SK-N-MC (cell line): ENCODE results near the gene CTAGE1.

Experiments
- DNase-seq: peaks from one replicate; pipeline ENCODE4 v3.0.0-alpha.2; 2011; ENCODE audit warnings: low read depth, low spot score
- H3K27ac ChIP-seq: fragments of 200-600 bp; sonication (generic); 2 replicates; pipeline ENCODE4 v1.5.1; 2016; ENCODE audit warnings: mixed run types
- H3K36me3 ChIP-seq: fragments of 200-600 bp; sonication (generic); 2 replicates; pipeline ENCODE4 v1.6.1; 2017; ENCODE audit warnings: antibody characterized with exemption, low read length, mixed read lengths; ENCODE audit not compliant: insufficient read depth
- H3K4me3 ChIP-seq: fragments of 200-600 bp; sonication (generic); 2 replicates; pipeline ENCODE4 v1.5.1; 2016
- H3K9ac ChIP-seq: fragments of 200-600 bp; sonication (generic); 2 replicates; pipeline ENCODE4 v1.8.0; 2017; ENCODE audit warnings: mixed run types, mixed read lengths; ENCODE audit not compliant: insufficient read length
- H3K9me3 ChIP-seq: fragments of 200-600 bp; sonication (generic); 2 replicates; pipeline ENCODE4 v1.6.1; 2017; ENCODE audit warnings: low read depth, mild to moderate bottlenecking, antibody characterized with exemption, low read length, moderate library complexity, mixed read lengths
- EZH2 ChIP-seq: fragments of 200-600 bp; sonication (generic); IDR thresholded peaks from one replicate; pipeline ENCODE4 v1.6.1; 2017; ENCODE audit warnings: antibody characterized with exemption
- FOXP2 ChIP-seq: optimal IDR thresholded peaks from 2 replicates; pipeline ENCODE3; 2011; ENCODE audit warnings: mild to moderate bottlenecking, moderate library complexity; ENCODE audit not compliant: insufficient read depth; ENCODE audit errors: extremely low read length, control extremely low read depth
- POLR2AphosphoS5 ChIP-seq: IDR thresholded peaks from 2 replicates; pipeline ENCODE4 v1.6.1; 2012; ENCODE audit warnings: mild to moderate bottlenecking, low read depth, low read length, borderline replicate concordance

The CTAGE1 gene, protein sequence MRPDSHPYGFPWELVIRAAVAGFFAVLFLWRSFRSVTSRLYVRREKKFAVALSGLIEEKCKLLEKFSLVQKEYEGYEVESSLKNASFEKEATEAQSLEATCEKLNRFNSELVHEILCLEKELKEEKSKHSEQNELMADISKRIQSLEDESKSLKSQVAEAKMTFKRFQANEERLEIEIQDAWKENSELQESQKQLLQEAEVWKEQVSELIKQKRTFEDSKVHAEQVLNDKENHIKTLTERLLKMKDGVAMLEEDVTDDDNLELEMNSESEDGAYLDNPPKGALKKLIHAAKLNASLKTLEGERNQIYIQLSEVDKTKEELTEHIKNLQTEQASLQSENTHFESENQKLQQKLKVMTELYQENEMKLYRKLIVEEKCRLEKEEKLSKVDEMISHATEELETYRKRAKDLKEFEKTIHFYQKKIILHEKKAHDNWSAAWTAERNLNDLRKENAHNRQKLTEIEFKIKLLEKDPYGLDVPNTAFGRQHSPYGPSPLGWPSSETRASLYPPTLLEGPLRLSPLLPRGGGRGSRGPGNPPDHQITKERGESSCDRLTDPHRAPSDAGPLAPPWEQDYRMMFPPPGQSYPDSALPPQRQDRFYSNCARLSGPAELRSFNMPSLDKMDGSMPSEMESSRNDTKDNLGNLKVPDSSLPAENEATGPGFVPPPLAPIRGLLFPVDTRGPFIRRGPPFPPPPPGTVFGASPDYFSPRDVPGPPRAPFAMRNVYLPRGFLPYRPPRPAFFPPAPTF

GRCh38 chr18:22417496-22418188 lies at the start of gene CTAGE1:
Gene CTAGE1, minus strand, starts transcription at chr18:22417915. Its CDS starts 104 bp downstream, at chr18:22417811.
- no peak for TF ChIP-seq FOXP2
- no peak for TF ChIP-seq EZH2
- TF ChIP-seq POLR2AphosphoS5 = no peak

DNA sequence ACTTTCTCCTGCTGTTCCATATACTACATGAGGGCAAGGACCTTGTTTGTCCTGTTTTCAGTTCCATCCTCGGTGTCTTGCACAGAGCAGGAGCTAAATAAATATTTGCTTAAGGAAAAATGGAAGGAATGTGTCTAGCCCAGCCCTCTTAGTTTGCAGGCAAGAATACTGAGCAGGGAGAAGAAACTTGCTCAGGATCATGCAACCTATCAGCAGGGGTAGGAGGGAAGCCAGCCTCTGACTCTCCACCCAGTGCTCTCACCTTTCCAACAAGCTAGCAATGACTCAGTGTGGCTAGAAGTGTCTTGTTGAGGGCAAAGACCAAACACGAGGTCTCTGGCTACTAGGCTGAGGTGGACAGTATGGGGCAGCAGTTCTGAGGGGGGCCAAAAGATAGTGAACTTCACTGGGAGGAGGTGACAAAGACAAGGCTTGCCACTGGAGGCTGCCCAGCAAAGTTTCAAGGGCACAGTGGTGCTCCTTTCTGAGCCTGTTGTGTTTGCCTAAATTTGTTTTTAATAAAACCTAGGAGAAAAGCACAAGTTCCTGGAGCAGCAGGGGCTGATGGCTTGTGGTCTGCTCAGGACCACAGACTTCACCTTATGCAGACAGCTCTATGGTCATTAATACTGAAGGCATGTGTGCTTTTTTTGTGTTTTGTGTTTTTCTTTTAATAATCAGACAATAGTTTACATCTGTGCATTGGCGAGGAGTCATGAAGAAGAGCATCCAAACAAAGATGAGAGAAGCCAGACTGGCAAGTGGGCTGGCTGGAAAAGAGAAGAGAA lies 49.1 kb upstream of the CTAGE1 start:
- Histone ChIP-seq H3K36me3 (no peaks in the 10 kb centered on the region), H3K27ac (no peak overlapping the region), H3K9ac (no peak overlapping the region), H3K4me3 (no peak overlapping the region), H3K9me3 (no peaks in the 10 kb centered on the region)
- DNase-seq = no peak
- no peak for TF ChIP-seq POLR2AphosphoS5
- no peak for TF ChIP-seq EZH2
- TF ChIP-seq FOXP2 = no peak

More at GRCh38 chr18:22417496-22418188, at the start of gene CTAGE1:
- Histone ChIP-seq H3K36me3 (no peaks in the 10 kb centered on the region), H3K9ac (no peak within 1 kb of the TSS), H3K4me3 (no peak within 1 kb of the TSS), H3K9me3 (no peaks in the 10 kb centered on the region), H3K27ac (no peak within 1 kb of the TSS)
- DNase-seq = no peak

DNA sequence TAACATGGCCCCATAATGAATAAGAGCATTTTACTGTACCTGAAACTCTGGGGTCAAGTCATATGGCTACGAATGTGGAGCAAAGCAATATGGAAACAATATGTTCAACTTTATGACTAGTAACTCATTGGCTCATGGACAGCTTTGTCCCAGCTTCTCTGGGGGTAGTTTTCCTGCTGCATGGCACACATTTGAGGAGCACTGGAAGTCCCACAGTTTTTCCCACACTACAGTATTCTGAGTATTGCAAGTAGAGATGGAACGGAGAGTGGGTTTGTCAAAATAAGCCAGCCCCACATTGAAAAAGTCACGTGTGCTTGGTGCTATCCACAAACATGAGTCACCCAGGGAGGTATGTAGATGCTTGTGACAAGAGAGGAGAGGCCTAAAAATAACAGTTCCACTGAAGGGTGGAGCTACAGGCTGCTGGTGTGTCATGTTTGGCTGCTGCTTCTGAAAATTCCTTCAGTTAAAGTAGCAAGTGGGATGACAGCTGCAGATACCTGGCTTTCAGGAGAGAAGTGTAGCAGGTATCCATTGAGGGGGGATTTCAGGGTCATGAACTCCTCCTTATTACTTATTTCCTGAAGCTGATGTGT lies 48.2 kb upstream of the CTAGE1 start:
- Histone ChIP-seq H3K9ac (no peak overlapping the region), H3K27ac (no peak overlapping the region), H3K9me3 (no peaks in the 10 kb centered on the region), H3K36me3 (no peaks in the 10 kb centered on the region), H3K4me3 (no peak overlapping the region)
- no peak for TF ChIP-seq FOXP2
- TF ChIP-seq EZH2 = no peak
- TF ChIP-seq POLR2AphosphoS5 = no peak
- DNase-seq = no peak

DNA sequence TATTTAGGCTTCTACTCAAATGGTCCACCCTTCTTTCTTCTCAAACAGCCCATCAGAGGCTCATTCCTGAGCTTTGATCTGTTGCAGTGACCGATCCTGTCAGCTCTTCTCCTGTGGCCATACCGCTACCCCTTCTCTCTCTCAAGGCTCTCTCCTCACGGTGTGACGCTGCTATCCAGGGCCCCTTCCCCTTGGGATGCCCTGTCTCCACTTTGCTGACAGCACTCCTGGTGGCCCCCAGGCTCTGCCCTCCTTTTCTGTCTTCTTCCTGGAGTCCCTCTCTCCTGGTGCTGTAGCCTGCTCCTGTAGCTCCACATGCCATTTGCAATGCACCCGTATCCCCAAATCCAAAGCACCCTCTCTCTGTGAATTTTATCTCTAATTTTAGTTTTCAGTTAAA lies 45.4 kb upstream of the CTAGE1 start:
- Histone ChIP-seq H3K9me3 (no peaks in the 10 kb centered on the region), H3K4me3 (no peak overlapping the region), H3K9ac (no peak overlapping the region), H3K27ac (no peak overlapping the region), H3K36me3 (no peaks in the 10 kb centered on the region)
- no peak for DNase-seq
- TF ChIP-seq FOXP2 (no peak), EZH2 (no peak), POLR2AphosphoS5 (no peak)

DNA sequence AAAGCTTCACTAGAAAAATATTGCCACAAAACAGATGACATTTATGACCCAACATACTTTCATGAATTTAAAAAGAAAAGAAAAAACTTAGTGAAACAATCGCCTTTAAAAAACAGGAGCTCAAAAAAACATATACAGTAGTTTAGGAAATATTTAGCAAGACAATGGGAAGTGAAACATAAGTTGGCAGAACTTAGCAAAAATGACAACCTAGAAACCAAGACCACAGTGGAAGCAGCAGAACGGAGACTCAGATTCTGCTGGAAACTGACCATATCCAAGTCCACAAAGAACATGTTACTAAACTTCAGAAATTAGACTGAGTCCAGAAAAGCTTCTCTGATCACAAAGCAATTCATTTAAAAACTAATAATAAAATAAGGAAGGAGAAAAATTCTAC lies 41.8 kb upstream of the CTAGE1 start:
- no peak for TF ChIP-seq FOXP2
- TF ChIP-seq POLR2AphosphoS5 = no peak
- no peak for TF ChIP-seq EZH2
- no peak for DNase-seq
- Histone ChIP-seq H3K36me3 (no peaks in the 10 kb centered on the region), H3K9ac (no peak overlapping the region), H3K27ac (no peak overlapping the region), H3K9me3 (no peaks in the 10 kb centered on the region), H3K4me3 (no peak overlapping the region)

DNA sequence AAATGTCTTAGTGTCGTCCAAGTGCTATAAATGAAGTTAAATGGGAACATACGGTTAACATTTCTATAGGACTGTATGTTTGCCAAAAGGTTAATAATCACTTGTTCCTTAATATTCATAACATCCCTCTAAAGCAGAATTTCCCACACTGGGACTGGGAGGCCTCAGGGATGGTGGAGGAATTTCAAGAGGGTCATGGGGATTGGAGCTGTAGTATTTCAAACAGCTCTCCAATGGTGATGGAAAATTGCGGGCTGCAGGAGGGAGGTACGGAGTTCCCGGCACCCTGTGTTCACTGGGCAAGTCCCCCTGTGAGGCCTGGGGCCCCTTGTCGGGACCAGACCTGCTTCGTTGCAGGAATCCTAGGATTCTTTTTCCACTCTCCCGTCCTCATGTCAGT lies 39.8 kb upstream of the CTAGE1 start:
- Histone ChIP-seq H3K4me3 (no peak overlapping the region), H3K27ac (no peak overlapping the region), H3K9me3 (no peaks in the 10 kb centered on the region), H3K36me3 (no peaks in the 10 kb centered on the region), H3K9ac (no peak overlapping the region)
- TF ChIP-seq POLR2AphosphoS5 = no peak
- no peak for TF ChIP-seq EZH2
- no peak for TF ChIP-seq FOXP2
- no peak for DNase-seq

GRCh38 chr18:22456547-22456946 lies 38.8 kb upstream of the CTAGE1 start:
- no peak for DNase-seq
- TF ChIP-seq FOXP2 = no peak
- TF ChIP-seq POLR2AphosphoS5 = no peak
- TF ChIP-seq EZH2 = no peak
- no peak overlapping the region for H3K9ac ChIP-seq
- no peak overlapping the region for H3K27ac ChIP-seq
- H3K4me3 ChIP-seq = no peak overlapping the region
- no peaks in the 10 kb centered on the region for H3K36me3 ChIP-seq
- no peaks in the 10 kb centered on the region for H3K9me3 ChIP-seq

GRCh38 chr18:22456116-22456480 lies 38.4 kb upstream of the CTAGE1 start:
- no peak overlapping the region for H3K9ac ChIP-seq
- no peak for TF ChIP-seq POLR2AphosphoS5
- no peak for TF ChIP-seq EZH2
- no peak for TF ChIP-seq FOXP2
- H3K27ac ChIP-seq = no peak overlapping the region
- H3K9me3 ChIP-seq = no peaks in the 10 kb centered on the region
- H3K4me3 ChIP-seq = no peak overlapping the region
- no peak for DNase-seq
- no peaks in the 10 kb centered on the region for H3K36me3 ChIP-seq
